NCI-H774 (cell line): ENCODE measurements around the gene CACNA2D2.

ENCODE experiments used
- DNase-seq: peaks from one replicate; lab custom pipeline; 2025; lab: John Stamatoyannopoulos, UW

CACNA2D2 gene

GRCh38 chr3:50502225-50502583 lies 1.2 kb downstream of the CACNA2D2 start:
- DNase-seq: no peak

- no peak for DNase-seq
These were observed 7.6 kb downstream of the CACNA2D2 start for GRCh38 chr3:50495609-50496423.

- DNase-seq: no peak
These were observed 9.3 kb downstream of the CACNA2D2 start for GRCh38 chr3:50494126-50494525.

- DNase-seq: no peak
These were observed 9.8 kb downstream of the CACNA2D2 start for GRCh38 chr3:50493623-50494022.

- no peak for DNase-seq
These were observed 10.3 kb downstream of the CACNA2D2 start for GRCh38 chr3:50493086-50493485.

GRCh38 chr3:50491023-50491422 lies 12.4 kb downstream of the CACNA2D2 start:
- no peak for DNase-seq

GRCh38 chr3:50490424-50490823 lies 13.0 kb downstream of the CACNA2D2 start:
- DNase-seq: no peak

- no peak for DNase-seq
These were observed 16.3 kb downstream of the CACNA2D2 start for GRCh38 chr3:50487181-50487580.

- DNase-seq: no peak
These were observed 17.1 kb downstream of the CACNA2D2 start for GRCh38 chr3:50486219-50486888.

GRCh38 chr3:50484722-50485121 lies 18.7 kb downstream of the CACNA2D2 start:
- no peak for DNase-seq

GRCh38 chr3:50483374-50483773 lies 20.1 kb downstream of the CACNA2D2 start:
- no peak for DNase-seq

GRCh38 chr3:50481992-50482391 lies 21.4 kb downstream of the CACNA2D2 start:
- no peak for DNase-seq

GRCh38 chr3:50480471-50480870 lies 23.0 kb downstream of the CACNA2D2 start:
- no peak for DNase-seq

- DNase-seq: no peak
These were observed 23.9 kb downstream of the CACNA2D2 start for GRCh38 chr3:50479523-50479922.

- DNase-seq: no peak
These were observed 24.7 kb downstream of the CACNA2D2 start for GRCh38 chr3:50478671-50479260.

GRCh38 chr3:50478051-50478450 lies 25.4 kb downstream of the CACNA2D2 start:
- no peak for DNase-seq

- no peak for DNase-seq
These were observed 28.1 kb downstream of the CACNA2D2 start for GRCh38 chr3:50475348-50475747.

- DNase-seq: no peak
These were observed 28.7 kb downstream of the CACNA2D2 start for GRCh38 chr3:50474717-50475116.

- no peak for DNase-seq
These were observed 29.7 kb downstream of the CACNA2D2 start for GRCh38 chr3:50473768-50474167.

- DNase-seq: no peak
These were observed 30.5 kb downstream of the CACNA2D2 start for GRCh38 chr3:50472958-50473357.

GRCh38 chr3:50470658-50471057 lies 32.8 kb downstream of the CACNA2D2 start:
- no peak for DNase-seq

- no peak for DNase-seq
These were observed 35.5 kb downstream of the CACNA2D2 start for GRCh38 chr3:50467919-50468318.

- DNase-seq: no peak
These were observed 37.3 kb downstream of the CACNA2D2 start for GRCh38 chr3:50466177-50466576.
